Right lobe of liver (tissue), 4 donors: ENCODE measurements around the gene HIF1AN.

Source experiments
- POLR2A ChIP-seq: fragments of 450-650 bp; IDR thresholded peaks from one replicate; pipeline ENCODE4 v1.6.1; 2017; ENCODE audit warnings: antibody characterized with exemption, mild to moderate bottlenecking
- TF ChIP-seq, protein P1 (sequence below), 4 donors: fragments of 200-600 bp in 3 of 4; fragments of 450-650 bp in 1 of 4; IDR thresholded peaks; one replicate each; pipeline versions ENCODE4 v1.5.1 to v1.8.0; 2016 to 2022; ENCODE audit warnings: antibody characterized with exemption in 4 of 4, mild to moderate bottlenecking in 2 of 4
- donor health status: DM: no; HTN: no; CAD: no.
- donor health status: DM: no; HTN: no; CAD: no.
- donor health status: DM: no; HTN: yes; CAD: no.

- TF ChIP-seq, protein P1, sequence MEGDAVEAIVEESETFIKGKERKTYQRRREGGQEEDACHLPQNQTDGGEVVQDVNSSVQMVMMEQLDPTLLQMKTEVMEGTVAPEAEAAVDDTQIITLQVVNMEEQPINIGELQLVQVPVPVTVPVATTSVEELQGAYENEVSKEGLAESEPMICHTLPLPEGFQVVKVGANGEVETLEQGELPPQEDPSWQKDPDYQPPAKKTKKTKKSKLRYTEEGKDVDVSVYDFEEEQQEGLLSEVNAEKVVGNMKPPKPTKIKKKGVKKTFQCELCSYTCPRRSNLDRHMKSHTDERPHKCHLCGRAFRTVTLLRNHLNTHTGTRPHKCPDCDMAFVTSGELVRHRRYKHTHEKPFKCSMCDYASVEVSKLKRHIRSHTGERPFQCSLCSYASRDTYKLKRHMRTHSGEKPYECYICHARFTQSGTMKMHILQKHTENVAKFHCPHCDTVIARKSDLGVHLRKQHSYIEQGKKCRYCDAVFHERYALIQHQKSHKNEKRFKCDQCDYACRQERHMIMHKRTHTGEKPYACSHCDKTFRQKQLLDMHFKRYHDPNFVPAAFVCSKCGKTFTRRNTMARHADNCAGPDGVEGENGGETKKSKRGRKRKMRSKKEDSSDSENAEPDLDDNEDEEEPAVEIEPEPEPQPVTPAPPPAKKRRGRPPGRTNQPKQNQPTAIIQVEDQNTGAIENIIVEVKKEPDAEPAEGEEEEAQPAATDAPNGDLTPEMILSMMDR (IDR thresholded peaks at IDR 0.05) = no peak
- no peak for TF ChIP-seq POLR2A
These were observed 31.6 kb upstream of the HIF1AN start for GRCh38 chr10:100504096-100504495.
